Stimulated activated CD8-positive, alpha-beta memory T cell treated with anti-CD3 and anti-CD28 coated beads, Interleukin-7, amount 100 ng/mL, for 1 hour (primary cell): ENCODE measurements around the gene ARL11.

ENCODE experiments used
- DNase-seq, 2 donors: peaks; one replicate each; pipeline ENCODE4 v3.0.0-alpha.2; 2020; ENCODE audit warnings: low read depth in 2 of 2

The ARL11 gene

DNA sequence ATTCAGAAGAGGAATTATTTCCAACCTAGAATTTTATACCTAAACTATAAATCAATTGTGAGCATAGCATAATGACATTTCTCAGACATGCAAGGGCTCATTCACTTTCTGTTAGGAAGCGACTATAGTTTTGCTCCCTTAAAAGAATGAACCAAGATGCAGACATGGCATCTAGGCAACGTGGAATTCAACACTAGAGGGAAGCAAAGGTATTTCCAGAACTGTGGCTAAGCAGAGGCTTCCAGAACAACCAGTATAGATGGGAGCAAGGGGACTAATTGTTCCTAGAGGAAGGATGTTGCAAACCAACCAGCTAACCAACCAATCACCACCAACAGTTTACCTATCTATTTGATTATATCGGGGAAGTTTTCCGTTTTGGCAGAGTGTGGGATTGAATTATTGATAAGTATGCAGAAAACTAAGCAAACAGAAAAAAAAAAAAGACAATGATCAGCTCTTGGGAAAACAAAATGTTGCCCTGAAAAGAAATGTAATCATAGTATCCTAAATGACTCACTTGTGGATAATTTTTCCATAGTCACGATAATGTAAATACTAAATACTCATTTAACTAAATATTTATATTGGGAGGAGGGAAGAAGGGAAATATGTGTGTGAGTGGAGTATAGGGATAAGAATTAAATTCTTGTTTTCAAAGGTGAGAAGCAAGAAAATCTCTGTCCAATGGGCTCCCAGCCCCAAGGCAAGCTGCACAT lies 21.1 kb downstream of the ARL11 start:
- no peak for DNase-seq

DNA sequence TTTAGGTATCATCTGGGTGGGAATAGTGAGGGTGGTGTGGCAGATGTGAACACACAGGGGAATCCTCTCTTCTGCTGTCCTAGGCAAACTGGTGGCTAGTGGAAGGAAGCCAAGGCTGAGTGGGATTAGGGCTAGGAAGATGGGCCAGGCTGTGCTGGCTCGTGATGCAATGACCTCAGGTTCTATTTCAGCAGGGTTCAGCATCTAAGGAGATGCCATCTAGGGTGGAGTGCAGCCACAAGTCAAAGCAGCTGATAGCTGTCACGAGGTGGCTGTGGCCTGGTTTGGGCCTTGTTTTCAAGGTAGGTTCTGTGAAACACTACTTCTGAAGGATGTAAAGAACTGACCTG lies 21.6 kb downstream of the ARL11 start:
- no peak for DNase-seq

DNA sequence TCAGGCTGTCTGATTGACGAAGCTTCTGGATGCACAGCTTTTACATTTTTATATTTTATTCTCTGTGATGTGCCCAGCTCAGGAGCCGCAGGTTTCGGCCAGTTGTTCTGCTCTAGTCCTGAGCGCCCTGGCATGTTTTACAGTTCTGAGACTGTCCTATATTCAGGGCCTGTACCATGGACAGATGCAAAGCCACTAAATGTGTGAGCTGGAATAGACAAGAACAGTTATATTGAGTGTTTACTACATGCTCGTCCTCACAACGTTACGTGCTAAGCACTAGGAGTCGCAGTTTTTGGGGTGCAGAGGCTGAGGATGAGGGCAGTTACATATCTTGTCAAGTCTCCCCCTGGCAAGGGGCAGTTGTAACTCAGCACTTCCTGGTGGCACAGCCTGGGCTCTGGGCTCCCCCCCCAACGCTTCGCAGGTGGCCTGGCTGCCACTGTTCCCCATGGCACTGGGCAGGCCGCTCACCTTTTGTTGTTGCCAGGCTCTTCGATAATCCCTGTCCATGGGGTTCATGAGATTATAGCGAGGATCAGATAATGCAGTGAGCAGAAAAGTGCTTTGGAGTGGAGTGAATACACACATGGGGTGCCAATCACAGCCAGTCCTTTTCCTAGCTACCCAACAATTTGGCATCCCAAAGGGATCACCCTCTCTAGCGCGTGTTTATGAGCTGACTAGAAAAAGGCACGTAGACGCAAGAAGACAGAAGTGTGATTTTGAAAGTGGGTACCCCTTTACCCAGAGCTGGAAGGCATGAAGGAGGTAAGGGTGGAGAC lies 23.5 kb downstream of the ARL11 start:
- DNase-seq = no peak

DNA sequence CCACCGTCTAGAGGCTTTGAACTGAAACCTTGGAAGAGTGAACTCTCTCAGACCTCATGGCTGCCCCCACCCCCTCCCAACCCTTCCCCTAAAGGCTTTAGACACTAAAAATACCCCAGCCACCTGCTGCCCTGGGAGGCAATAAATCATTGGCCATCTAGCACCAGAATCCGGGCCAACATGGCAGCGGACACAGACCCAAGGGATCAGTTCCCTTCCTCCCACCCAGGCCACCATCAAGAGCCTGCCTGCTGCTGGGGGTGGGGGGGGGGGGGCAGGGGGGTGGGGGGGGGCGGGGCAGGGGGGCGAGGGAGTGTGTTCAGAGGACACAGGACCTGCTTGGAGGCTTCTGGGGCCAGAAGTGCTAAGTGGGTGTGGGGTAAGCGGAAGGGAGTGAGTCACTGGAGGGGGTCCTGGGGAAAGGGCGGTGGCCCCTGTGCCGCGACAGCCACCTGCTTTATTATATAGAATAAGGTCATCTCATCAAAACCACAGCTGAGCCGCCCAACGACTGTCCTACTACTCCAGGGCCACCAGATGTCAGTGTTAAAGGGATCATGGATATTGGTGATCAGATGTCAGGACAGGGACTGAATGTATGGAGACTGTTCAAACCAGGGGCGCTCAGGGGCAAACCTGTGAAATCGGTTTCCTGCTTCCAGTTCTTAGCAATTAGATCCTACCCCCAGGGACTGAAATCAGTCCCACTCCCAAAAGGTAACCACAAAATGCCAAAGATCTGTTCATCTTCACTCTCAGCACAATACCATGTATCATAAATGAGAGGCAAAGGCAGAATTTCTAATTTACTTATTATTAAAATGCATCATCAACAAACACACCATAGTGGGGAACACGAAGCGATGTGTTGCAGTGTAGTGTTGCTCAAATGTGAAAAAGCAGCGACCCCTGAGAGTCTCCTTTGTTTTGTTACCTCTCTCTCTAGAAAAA lies 24.3 kb downstream of the ARL11 start:
- DNase-seq = no peak

DNA sequence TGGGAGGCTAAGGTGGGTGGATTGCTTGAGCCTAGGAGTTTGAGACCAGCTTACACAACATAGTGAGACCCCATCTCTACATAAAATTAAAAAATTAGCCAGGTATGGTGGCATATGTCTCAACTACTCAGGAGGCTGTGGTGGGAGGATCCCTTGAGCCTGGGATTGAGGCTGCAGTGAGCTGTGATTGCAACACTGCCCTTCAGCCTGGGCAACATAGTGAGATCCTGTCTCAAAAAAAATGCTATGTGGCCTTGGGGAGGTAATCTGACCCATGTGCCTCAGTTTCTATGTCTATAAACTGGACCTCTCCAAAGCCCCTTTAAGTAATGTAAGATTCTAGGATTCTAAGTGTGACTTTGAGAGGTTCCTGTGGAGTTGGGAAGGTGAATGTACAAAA lies 25.2 kb downstream of the ARL11 start:
- DNase-seq = no peak

DNA sequence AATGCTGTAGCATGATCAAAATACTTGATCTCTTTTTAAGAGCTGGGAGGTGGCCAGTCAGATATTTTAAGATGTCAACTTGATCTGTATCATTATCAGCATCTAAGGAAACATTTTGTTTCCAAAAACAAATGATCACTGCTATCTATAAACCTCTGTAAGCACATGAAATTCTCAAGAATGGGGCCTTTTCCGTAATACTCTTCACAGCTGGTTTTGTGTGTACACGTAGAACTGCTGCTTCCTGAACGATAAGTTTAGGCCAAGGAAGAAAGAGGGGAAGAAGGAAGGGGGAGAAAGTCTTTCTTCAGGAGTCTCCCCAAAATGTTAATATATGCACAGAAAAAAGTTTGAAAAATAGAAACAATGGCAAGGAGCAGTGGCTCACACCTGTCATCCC lies 25.7 kb downstream of the ARL11 start:
- no peak for DNase-seq

DNA sequence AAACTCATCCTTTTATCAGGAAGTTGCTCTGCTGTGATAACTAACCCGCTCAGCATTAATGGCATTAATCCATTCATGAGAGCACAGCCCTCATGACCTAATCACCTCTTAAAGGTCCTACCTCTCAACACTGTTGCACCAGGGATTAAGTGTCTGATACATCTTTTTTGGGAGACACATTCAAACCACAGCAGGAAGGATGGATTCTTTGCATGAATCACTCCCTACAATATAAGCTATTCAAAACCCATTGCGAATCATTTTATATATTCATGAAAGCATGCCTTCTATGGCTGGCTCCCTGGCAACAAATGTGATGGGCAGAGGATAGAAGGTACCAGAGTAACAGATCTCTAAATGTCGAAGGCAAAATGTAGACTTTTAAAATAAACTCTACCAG lies 27.6 kb downstream of the ARL11 start:
- DNase-seq = no peak

DNA sequence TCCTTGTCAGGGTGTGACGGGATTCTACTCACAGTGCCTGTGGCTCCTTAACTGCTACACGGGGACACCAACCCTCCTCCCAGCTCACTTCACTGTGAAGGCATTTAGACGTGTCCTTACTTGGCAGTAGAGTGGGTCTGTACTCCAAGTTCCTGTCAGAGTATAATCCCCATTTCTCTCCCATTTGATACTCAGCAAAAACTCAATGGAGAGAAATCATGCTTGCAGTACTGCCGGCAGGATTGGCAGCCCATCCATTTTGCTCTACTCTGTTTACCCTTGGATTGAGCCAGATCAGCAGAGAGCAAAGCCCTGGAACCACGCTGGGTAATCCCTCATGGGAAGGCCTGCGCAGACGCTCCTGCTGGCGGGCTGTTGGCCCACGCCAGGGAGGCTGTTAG lies 28.9 kb downstream of the ARL11 start:
- DNase-seq = no peak

DNA sequence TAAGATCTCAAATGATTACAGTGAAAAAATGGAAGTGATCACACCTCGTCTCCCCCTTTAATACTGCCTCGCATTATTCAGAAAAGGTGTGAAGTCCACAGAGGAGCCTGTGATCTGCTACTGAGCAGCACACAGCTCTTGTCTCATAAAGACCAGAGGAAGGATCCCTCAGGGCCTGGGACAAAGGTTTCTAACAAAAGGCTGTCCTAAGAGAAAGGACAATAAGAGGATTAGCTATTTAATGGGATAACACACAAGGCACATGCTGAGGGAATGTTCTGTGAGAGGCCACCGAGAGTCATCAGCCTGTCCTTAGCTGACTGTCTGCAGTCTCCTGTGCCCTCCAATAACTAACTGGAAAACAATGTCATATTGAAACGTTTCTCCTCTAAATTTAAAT lies 36.3 kb downstream of the ARL11 start:
- DNase-seq = no peak

DNA sequence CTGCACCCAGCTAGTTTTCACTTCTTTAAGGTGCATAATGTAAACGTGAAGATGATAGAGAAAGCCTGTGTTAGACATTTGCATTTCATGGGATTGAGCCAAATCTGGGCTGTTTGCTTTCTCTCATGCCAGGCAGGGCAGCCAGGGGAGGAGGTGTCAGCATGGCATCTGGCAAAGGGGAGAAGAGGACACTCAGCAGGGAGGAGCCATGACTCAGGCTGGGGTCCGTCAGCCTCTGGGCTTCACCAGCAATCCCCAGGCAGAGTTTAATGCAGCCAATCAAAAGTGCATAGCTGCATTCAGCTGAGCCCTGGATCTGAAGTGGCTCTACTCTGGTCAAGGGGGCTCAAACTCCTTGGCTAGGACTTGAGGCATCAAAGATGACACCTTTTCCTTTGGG lies 39.5 kb downstream of the ARL11 start:
- DNase-seq = no peak

DNA sequence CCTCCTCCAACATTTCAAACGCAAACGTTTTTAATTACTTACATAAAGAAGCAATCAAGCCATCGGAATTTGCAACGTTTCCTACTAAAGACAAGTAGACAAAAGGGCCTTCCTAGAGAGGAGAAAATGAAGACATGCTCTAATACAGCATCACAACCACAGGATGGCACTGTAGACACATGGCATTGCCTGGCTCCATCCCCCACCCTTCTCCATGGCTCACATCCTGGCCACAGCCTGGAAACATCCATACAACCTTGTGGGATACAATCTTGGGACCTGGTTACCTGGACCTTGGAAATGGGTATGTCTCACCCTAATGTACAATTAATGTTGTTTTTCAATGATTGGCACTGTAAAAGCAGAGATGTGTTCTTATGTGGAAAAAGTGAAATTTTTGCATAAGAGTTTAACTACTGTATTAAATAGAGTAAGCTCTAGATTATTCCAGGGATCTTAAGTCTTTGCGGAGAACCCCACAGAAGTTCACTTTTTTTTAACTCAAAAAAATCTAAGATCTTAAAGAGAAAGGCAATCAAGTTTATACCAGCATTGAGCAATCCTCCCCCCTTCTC lies 41.5 kb downstream of the ARL11 start:
- DNase-seq = no peak

DNA sequence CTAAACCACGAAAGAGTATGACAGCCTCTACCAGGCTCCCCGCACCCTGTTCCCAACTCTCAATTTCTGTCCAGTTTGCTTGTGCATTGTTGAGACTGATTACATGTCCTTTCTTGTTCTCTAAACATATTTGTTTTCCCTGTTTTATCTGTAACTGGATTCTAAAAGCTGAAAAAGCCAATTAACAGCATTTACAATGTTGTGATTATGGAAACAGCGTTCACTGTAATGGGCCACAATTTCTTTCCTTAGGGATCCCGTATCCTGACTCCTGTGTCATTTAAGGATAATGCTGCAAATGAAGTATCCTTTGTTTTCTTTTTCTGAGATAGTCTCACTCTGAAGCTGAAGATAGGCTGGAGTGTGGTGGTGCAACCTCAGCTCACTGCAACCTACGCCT lies 42.5 kb downstream of the ARL11 start:
- DNase-seq = no peak

DNA sequence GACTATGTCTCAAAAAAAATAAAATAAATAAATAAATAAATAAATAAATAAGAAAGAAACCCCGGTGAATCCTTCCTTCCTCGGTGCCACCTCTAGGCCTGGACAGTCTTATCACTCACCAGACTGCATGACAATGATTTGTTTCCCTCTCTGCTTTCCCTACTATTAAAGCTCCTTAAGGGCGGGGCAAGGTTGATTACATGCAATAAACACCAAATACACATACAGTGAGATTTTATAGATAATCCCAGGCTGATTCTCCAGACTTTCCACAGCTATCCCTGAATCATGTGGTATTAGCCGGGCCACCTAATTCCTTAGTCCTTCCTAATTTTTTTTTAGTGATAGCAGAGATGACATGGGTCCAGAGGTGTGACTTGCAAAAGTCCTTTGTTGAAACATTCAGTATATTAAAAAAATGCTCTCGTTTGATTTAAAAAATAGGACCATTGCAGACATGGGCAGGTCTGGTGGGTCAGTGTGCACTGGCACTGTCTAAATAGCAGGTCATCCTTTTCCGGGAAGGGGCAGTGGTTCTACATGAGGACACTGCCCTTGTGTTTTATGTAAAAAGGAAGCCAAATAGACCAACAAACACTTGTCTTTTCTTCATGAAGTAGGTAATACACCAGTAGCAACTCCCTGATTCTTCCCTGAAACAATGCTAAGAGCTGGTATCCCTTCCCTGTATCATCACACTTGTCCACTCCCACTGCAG lies 48.4 kb downstream of the ARL11 start:
- no peak for DNase-seq

DNA sequence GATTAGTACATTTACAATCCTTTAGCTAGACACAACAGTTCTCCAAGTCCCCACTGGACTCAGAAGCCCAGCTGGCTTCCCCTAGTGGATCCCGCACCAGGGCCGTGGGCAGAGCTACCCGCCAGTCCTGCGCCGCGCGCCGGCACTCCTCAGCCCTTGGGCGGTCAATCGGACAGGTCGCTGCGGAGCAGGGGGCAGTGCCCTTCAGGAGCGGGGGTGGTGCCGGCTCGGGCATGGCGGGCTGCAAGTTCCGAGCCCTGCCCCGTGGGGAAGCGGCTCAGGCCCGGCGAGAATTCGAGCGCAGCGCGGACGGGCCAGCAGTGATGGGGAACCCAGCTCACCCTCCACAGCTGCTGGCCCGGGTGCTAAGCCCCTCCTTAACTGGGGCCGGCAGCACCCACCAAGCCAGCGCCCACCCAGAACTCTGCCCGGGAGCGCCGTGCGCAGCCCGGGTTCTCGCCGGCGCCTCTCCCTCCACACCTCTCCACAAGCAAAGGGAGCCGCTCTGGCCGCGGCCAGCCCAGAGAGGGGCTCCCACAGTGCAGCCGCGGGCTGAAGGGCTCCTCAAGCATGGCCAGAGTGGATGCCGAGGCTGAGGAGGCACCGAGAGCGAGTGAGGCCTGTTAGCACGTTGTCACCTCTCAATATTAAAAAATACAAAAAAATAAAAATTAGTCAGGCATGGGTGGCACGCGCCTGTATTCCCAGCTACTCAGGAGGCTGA lies 50.0 kb downstream of the ARL11 start:
- no peak for DNase-seq

DNA sequence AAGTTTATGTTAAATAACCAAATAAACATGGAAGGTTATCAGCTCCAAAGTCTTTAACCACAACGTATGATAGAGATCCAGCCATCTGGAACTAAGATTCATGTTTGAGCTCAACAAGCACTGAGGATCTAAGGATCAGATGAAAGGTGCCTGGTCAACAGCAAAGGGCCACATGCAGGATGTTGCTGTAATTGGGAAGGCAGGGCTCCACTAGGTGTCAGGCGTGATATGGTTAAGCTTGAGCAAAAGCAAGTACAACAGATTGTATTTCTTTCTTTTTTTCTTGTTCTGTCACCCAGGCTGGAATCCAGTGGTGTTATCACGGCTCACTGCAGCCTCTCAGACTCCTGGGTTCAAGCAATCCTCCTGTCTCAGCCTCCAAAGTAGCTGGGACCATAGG lies 50.9 kb downstream of the ARL11 start:
- DNase-seq = no peak

DNA sequence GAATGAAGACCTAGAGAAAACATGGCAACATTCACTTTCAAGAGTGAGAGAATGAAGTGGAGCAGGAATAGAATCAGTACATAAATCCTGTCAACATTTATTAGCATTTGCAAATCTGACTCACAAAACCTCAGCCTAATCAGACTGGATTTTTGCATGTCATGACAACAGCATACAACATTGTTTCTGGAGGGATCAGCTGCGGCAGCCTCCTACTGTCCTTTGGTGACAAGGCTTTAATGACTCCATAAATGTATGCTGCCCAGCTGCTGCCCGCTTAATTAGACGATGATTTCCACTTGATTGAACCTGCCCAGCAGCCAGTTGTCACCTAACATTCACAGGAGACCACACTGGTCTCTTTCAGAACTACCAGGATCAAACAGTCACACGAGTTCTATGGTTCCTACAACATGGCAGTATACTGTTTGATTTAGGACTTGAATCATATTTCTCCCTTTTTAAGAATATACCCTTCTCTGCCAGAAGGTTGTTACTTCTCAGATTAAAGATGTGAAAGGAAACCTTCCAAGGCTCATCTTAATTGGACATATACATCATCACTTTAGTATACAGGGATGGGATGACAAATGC lies 53.6 kb downstream of the ARL11 start:
- no peak for DNase-seq
